Measurements from ENCODE around the gene GRM3.

GRCh38 chr7:86851566-86851965, 207.9 kb downstream of the GRM3 start:
- TF ChIP-seq NRF1 (IDR thresholded peaks at IDR 0.05; ENCODE audit: low read depth, low read length) (no peak), IRF3 (IDR thresholded peaks at IDR 0.05; ENCODE audit: low read depth, low read length) (no peak), CTCF (IDR thresholded peaks at IDR 0.05) (no peak), TCF12 (IDR thresholded peaks at IDR 0.05) (no peak), TAF1 (IDR thresholded peaks at IDR 0.05; ENCODE audit: borderline replicate concordance, low read depth, low read length) (no peak), POLR2AphosphoS5 (IDR thresholded peaks at IDR 0.05; ENCODE audit: low read depth, low read length) (no peak), USF1 (IDR thresholded peaks at IDR 0.05; ENCODE audit: borderline replicate concordance, low read depth) (no peak), SMC3 (IDR thresholded peaks at IDR 0.05; ENCODE audit: low read depth, low read length) (no peak), REST (IDR thresholded peaks at IDR 0.05; ENCODE audit: low read depth, low read length) (no peak), RFX5 (IDR thresholded peaks at IDR 0.05; ENCODE audit: low read length) (no peak)

Data from SK-N-SH (cell line).